Type B pancreatic cell (in vitro differentiated cells): ENCODE measurements around the gene CDT1. TPM values are rescaled to one million over a fixed set of nuclear protein-coding genes. Genes with fewer than 3 reads are reported as not detected.

Experiments used
- DNase-seq: peaks from one replicate; pipeline ENCODE4 v3.0.0; 2021; ENCODE audit warnings: mixed read lengths; ENCODE audit not compliant: unreplicated experiment; ENCODE audit errors: extremely low spot score
- H3K27ac Mint-ChIP-seq: 2 replicates; pipeline ENCODE4 v1.8.0; 2021; ENCODE audit warnings: mild to moderate bottlenecking, mixed read lengths
- H3K27me3 Mint-ChIP-seq: 2 replicates; pipeline ENCODE4 v1.8.0; 2021; ENCODE audit warnings: mixed read lengths
- H3K36me3 Mint-ChIP-seq: 2 replicates; pipeline ENCODE4 v1.8.0; 2021; ENCODE audit warnings: mixed read lengths
- H3K4me1 Mint-ChIP-seq: one replicate; pipeline ENCODE4 v1.8.0; 2021; ENCODE audit warnings: mixed read lengths; ENCODE audit not compliant: unreplicated experiment
- H3K4me3 Mint-ChIP-seq: 2 replicates; pipeline ENCODE4 v1.8.0; 2021; ENCODE audit warnings: mild to moderate bottlenecking, mixed read lengths
- H3K9me3 Mint-ChIP-seq: 2 replicates; pipeline ENCODE4 v1.8.0; 2021; ENCODE audit warnings: mixed read lengths
- CTCF ChIP-seq: fragments of 200-600 bp; sonication (generic); conservative IDR thresholded peaks from 2 replicates; pipeline ENCODE4 v1.5.0; 2021; ENCODE audit warnings: antibody characterized with exemption, mild to moderate bottlenecking
- total RNA-seq: library from RNA; stranded (reverse); gene quantifications from 2 replicates; pipeline ENCODE4 v1.2.1, GENCODE V29; 2021; ENCODE audit warnings: low replicate concordance

Gene CDT1
- total RNA-seq, 1 donor from 2014 or later = 36.8 TPM

- no peak for DNase-seq
- no peak overlapping the region for H3K27ac Mint-ChIP-seq
- H3K9me3 Mint-ChIP-seq = no peaks in the 10 kb centered on the region
- no peak for TF ChIP-seq CTCF
- H3K27me3 Mint-ChIP-seq = no peaks in the 10 kb centered on the region
- peaks cover 3% of the 10 kb centered on the region for H3K4me1 Mint-ChIP-seq
- no peak overlapping the region for H3K4me3 Mint-ChIP-seq
- H3K36me3 Mint-ChIP-seq = no peaks in the 10 kb centered on the region
Measured at GRCh38 chr16:88816736-88817535, 13.3 kb downstream of the CDT1 start.

GRCh38 chr16:88817785-88818574, 14.4 kb downstream of the CDT1 start:
- Mint-ChIP-seq H3K4me3 (no peak overlapping the region), H3K36me3 (no peaks in the 10 kb centered on the region), H3K27me3 (no peaks in the 10 kb centered on the region), H3K9me3 (no peaks in the 10 kb centered on the region), H3K4me1 (peaks cover 3% of the 10 kb centered on the region), H3K27ac (no peak overlapping the region)
- no peak for DNase-seq
- TF ChIP-seq CTCF = no peak

GRCh38 chr16:88818575-88818874, 14.9 kb downstream of the CDT1 start:
- Mint-ChIP-seq H3K9me3 (no peaks in the 10 kb centered on the region), H3K27ac (no peak overlapping the region), H3K27me3 (no peaks in the 10 kb centered on the region), H3K4me1 (peaks cover 3% of the 10 kb centered on the region), H3K4me3 (no peak overlapping the region), H3K36me3 (no peaks in the 10 kb centered on the region)
- no peak for TF ChIP-seq CTCF
- no peak for DNase-seq

- no peak for DNase-seq
- H3K4me1 Mint-ChIP-seq = no peaks in the 10 kb centered on the region
- no peaks in the 10 kb centered on the region for H3K9me3 Mint-ChIP-seq
- no peak overlapping the region for H3K27ac Mint-ChIP-seq
- no peaks in the 10 kb centered on the region for H3K36me3 Mint-ChIP-seq
- no peaks in the 10 kb centered on the region for H3K27me3 Mint-ChIP-seq
- no peak overlapping the region for H3K4me3 Mint-ChIP-seq
- no peak for TF ChIP-seq CTCF
Measured at GRCh38 chr16:88819126-88819525, 15.5 kb downstream of the CDT1 start.

GRCh38 chr16:88820385-88821025, 16.9 kb downstream of the CDT1 start:
- DNase-seq = no peak
- no peak overlapping the region for H3K4me3 Mint-ChIP-seq
- no peaks in the 10 kb centered on the region for H3K4me1 Mint-ChIP-seq
- H3K27me3 Mint-ChIP-seq = no peaks in the 10 kb centered on the region
- H3K27ac Mint-ChIP-seq = no peak overlapping the region
- no peaks in the 10 kb centered on the region for H3K36me3 Mint-ChIP-seq
- TF ChIP-seq CTCF = no peak
- H3K9me3 Mint-ChIP-seq = no peaks in the 10 kb centered on the region
